ENCODE results near the gene AKR1C3.
"Not testable (repeated sequence)": the region's sequence is repeated elsewhere in the genome, so short reads cannot be mapped to it uniquely, and the experiment has no call there.

The AKR1C3 gene

GRCh38 chr10:5095687-5096086 lies 1.5 kb downstream of the AKR1C3 start:
- no peak for TF ChIP-seq TCF4 (CRISPR knock-in tag; IDR thresholded peaks at IDR 0.05; ENCODE audit: borderline replicate concordance)
- no peak for TF ChIP-seq CSDC2 (CRISPR knock-in tag; IDR thresholded peaks at IDR 0.05)
- no peak for TF ChIP-seq RARB (CRISPR knock-in tag; IDR thresholded peaks at IDR 0.05)
- no peak for TF ChIP-seq CREB5 (CRISPR knock-in tag; IDR thresholded peaks at IDR 0.05; ENCODE audit: low read depth)
- no peak for TF ChIP-seq ZNF70 (CRISPR knock-in tag; IDR thresholded peaks at IDR 0.05)
- no peak for TF ChIP-seq BACH2 (CRISPR knock-in tag; IDR thresholded peaks at IDR 0.05; ENCODE audit: borderline replicate concordance)
- TF ChIP-seq ISL1 (CRISPR knock-in tag; IDR thresholded peaks at IDR 0.05): no peak
- ATAC-seq: no peak

GRCh38 chr10:5096108-5096507 lies 1.9 kb downstream of the AKR1C3 start:
- no peak for TF ChIP-seq TSHZ2 (CRISPR knock-in tag; IDR thresholded peaks at IDR 0.05)
- no peak for TF ChIP-seq TCF4 (CRISPR knock-in tag; IDR thresholded peaks at IDR 0.05; ENCODE audit: borderline replicate concordance)
- no peak for ATAC-seq

- ATAC-seq: not testable (repeated sequence)
Measured at GRCh38 chr10:5102479-5102878, 8.3 kb downstream of the AKR1C3 start.

GRCh38 chr10:5103481-5103880 lies 9.3 kb downstream of the AKR1C3 start:
- TF ChIP-seq TOX (CRISPR knock-in tag; IDR thresholded peaks at IDR 0.05; ENCODE audit: borderline replicate concordance): no peak
- TF ChIP-seq POU6F1 (CRISPR knock-in tag; IDR thresholded peaks at IDR 0.05; ENCODE audit: borderline replicate concordance, low read depth): no peak
- TF ChIP-seq PATZ1 (CRISPR knock-in tag; IDR thresholded peaks at IDR 0.05; ENCODE audit: borderline replicate concordance): no peak
- TF ChIP-seq TCF4 (CRISPR knock-in tag; IDR thresholded peaks at IDR 0.05; ENCODE audit: borderline replicate concordance): no peak
- TF ChIP-seq ZNF70 (CRISPR knock-in tag; IDR thresholded peaks at IDR 0.05): no peak

GRCh38 chr10:5105626-5106025 lies 11.4 kb downstream of the AKR1C3 start:
- no peak for ATAC-seq
- no peak for TF ChIP-seq ZNF565 (CRISPR knock-in tag; conservative IDR thresholded peaks at IDR 0.05; ENCODE audit: low read depth)
- TF ChIP-seq ZNF70 (CRISPR knock-in tag; IDR thresholded peaks at IDR 0.05): no peak
- no peak for TF ChIP-seq PATZ1 (CRISPR knock-in tag; IDR thresholded peaks at IDR 0.05; ENCODE audit: borderline replicate concordance)
- no peak for TF ChIP-seq POU6F1 (CRISPR knock-in tag; IDR thresholded peaks at IDR 0.05; ENCODE audit: borderline replicate concordance, low read depth)

More at GRCh38 chr10:5103481-5103880, 9.3 kb downstream of the AKR1C3 start:
- ATAC-seq: no peak

All from SK-N-SH treated with all-trans-retinoic acid at 6 μM for 48 hours (cell line).